BE2C (cell line): ENCODE results near the gene UBE2O.
A peak's percentile ranks its signal among the peaks of the same experiment; 100 is the strongest.

Source experiments
- DNase-seq: peaks from one replicate; pipeline ENCODE4 v3.0.0-alpha.2; 2020
- H3K27me3 ChIP-seq: fragments of 250-450 bp; sonication (Bioruptor Pico); 2 replicates; pipeline ENCODE4 v1.5.1; 2020; ENCODE audit warnings: mild to moderate bottlenecking
- H3K36me3 ChIP-seq: fragments of 250-450 bp; sonication (Bioruptor Pico); 2 replicates; pipeline ENCODE4 v1.5.1; 2020; ENCODE audit warnings: mild to moderate bottlenecking
- H3K4me1 ChIP-seq: fragments of 250-450 bp; sonication (Bioruptor Pico); 2 replicates; pipeline ENCODE4 v1.5.1; 2020
- H3K4me3 ChIP-seq: 2 replicates; pipeline ENCODE4 v1.5.1; 2011; ENCODE audit warnings: low read depth, low read length
- H3K9me3 ChIP-seq: fragments of 250-450 bp; sonication (Bioruptor Pico); 2 replicates; pipeline ENCODE4 v1.5.1; 2020
- CTCF ChIP-seq: IDR thresholded peaks from 2 replicates; pipeline ENCODE4 v1.5.1; 2012; ENCODE audit warnings: mild to moderate bottlenecking, low read depth, low read length

Gene UBE2O

GRCh38 chr17:76417499-76418143 lies 35.3 kb downstream of the UBE2O start:
- Histone ChIP-seq H3K36me3 (peaks cover 4% of the 10 kb centered on the region), H3K4me3 (no peak overlapping the region), H3K4me1 (peaks cover 26% of the 10 kb centered on the region), H3K27me3 (no peaks in the 10 kb centered on the region), H3K9me3 (peaks cover 4% of the 10 kb centered on the region; the same call in 1 of the 2 replicates)
- DNase-seq = no peak
- TF ChIP-seq CTCF = no peak

GRCh38 chr17:76416899-76417298 lies 36.1 kb downstream of the UBE2O start:
- Histone ChIP-seq H3K36me3 (peaks cover 7% of the 10 kb centered on the region), H3K4me1 (peaks cover 28% of the 10 kb centered on the region), H3K27me3 (no peaks in the 10 kb centered on the region), H3K4me3 (no peak overlapping the region), H3K9me3 (peaks cover 4% of the 10 kb centered on the region; the same call in 1 of the 2 replicates)
- TF ChIP-seq CTCF = no peak
- DNase-seq = no peak

- Histone ChIP-seq H3K27me3 (no peaks in the 10 kb centered on the region), H3K9me3 (peaks cover 1% of the 10 kb centered on the region; the same call in 1 of the 2 replicates), H3K36me3 (peaks cover 4% of the 10 kb centered on the region), H3K4me1 (peaks cover 32% of the 10 kb centered on the region), H3K4me3 (no peak overlapping the region)
- no peak for TF ChIP-seq CTCF
- no peak for DNase-seq
These were observed 36.5 kb downstream of the UBE2O start for GRCh38 chr17:76416457-76416856.

- Histone ChIP-seq H3K9me3 (no peaks in the 10 kb centered on the region; the same call in 1 of the 2 replicates), H3K27me3 (no peaks in the 10 kb centered on the region), H3K36me3 (peaks cover 4% of the 10 kb centered on the region), H3K4me1 (peaks cover 36% of the 10 kb centered on the region), H3K4me3 (no peak overlapping the region)
- DNase-seq = no peak
- no peak for TF ChIP-seq CTCF
These were observed 37.2 kb downstream of the UBE2O start for GRCh38 chr17:76415786-76416185.

GRCh38 chr17:76414334-76415295 lies 38.3 kb downstream of the UBE2O start:
- peak; percentile 98 for DNase-seq
- peaks cover 36% of the 10 kb centered on the region for H3K4me1 ChIP-seq
- H3K36me3 ChIP-seq = peaks cover 4% of the 10 kb centered on the region
- no peaks in the 10 kb centered on the region for H3K27me3 ChIP-seq
- no peaks in the 10 kb centered on the region for H3K9me3 ChIP-seq
- TF ChIP-seq CTCF = no peak
- peak overlapping the region; percentile 31 for H3K4me3 ChIP-seq
